NCI-H82 (cell line): ENCODE data around the gene SGIP1.
"Not testable (repeated sequence)": the region's sequence is repeated elsewhere in the genome, so short reads cannot be mapped to it uniquely, and the experiment has no call there.

Experiments used
- DNase-seq: peaks from one replicate; lab custom pipeline; 2025; lab: John Stamatoyannopoulos, UW

Gene SGIP1

GRCh38 chr1:66769512-66770229 is 235.7 kb downstream of the SGIP1 start:
- no peak for DNase-seq

GRCh38 chr1:66770240-66770639 is 236.3 kb downstream of the SGIP1 start:
- DNase-seq = no peak

GRCh38 chr1:66770694-66771093 is 236.7 kb downstream of the SGIP1 start:
- DNase-seq = no peak

GRCh38 chr1:66773227-66773626 is 239.3 kb downstream of the SGIP1 start:
- peak; percentile 8 for DNase-seq

GRCh38 chr1:66774438-66774837 is 240.5 kb downstream of the SGIP1 start:
- DNase-seq = no peak

- no peak for DNase-seq
These were observed 241.7 kb downstream of the SGIP1 start for GRCh38 chr1:66775646-66776045.

- no peak for DNase-seq
These were observed 243.9 kb downstream of the SGIP1 start for GRCh38 chr1:66777831-66778230.

GRCh38 chr1:66778266-66778665 is 244.3 kb downstream of the SGIP1 start:
- no peak for DNase-seq

GRCh38 chr1:66778969-66779368 is 245.0 kb downstream of the SGIP1 start:
- no peak for DNase-seq

GRCh38 chr1:66779475-66780078 is 245.6 kb downstream of the SGIP1 start:
- no peak for DNase-seq

GRCh38 chr1:66785800-66786199 is 251.8 kb downstream of the SGIP1 start:
- not testable (repeated sequence) for DNase-seq

GRCh38 chr1:66787641-66788040 is 253.7 kb downstream of the SGIP1 start:
- no peak for DNase-seq

- no peak for DNase-seq
These were observed 254.4 kb downstream of the SGIP1 start for GRCh38 chr1:66788231-66788939.

GRCh38 chr1:66791621-66792610 is 258.0 kb downstream of the SGIP1 start:
- DNase-seq = no peak

GRCh38 chr1:66795839-66796238 is 261.9 kb downstream of the SGIP1 start:
- not testable (repeated sequence) for DNase-seq
